ENCODE data around the gene TCF7L1.
A peak's percentile ranks its signal among the peaks of the same experiment; 100 is the strongest.
"Not testable (repeated sequence)": the region's sequence is repeated elsewhere in the genome, so short reads cannot be mapped to it uniquely, and the experiment has no call there.

Gene TCF7L1

GRCh38 chr2:85119900-85120299 lies 13.3 kb upstream of the TCF7L1 start:
- no peak overlapping the region for H3K4me3 ChIP-seq (ENCODE audit: low read depth, low read length)
- TF ChIP-seq CTCF (IDR thresholded peaks at IDR 0.05; ENCODE audit: insufficient read depth, low read length, missing control alignments), result no peak
- ChIA-PET POLR2A (no interaction called here), CTCF (interaction anchor here (0.8 to 1.3 kb wide), 3 partner anchors 12 to 180 kb away, joined by 4 read pairs; no protein-coding TSS in a partner anchor)
- no peak for DNase-seq (ENCODE audit: low read depth, low spot score)

- DNase-seq (ENCODE audit: low read depth, low spot score), result no peak
- POLR2A ChIA-PET, result no interaction called here
Measured at GRCh38 chr2:85120363-85120762, 12.8 kb upstream of the TCF7L1 start.

GRCh38 chr2:85126462-85126861 lies 6.7 kb upstream of the TCF7L1 start:
- POLR2A ChIA-PET; DNase-seq (ENCODE audit: low read depth, low spot score); H3K4me3 ChIP-seq (ENCODE audit: low read depth, low read length): not testable (repeated sequence)
- CTCF ChIA-PET, result interaction anchor here (1.0 to 1.7 kb wide), 3 partner anchors 60 to 174 kb away, joined by 3 to 8 read pairs (median 8); no protein-coding TSS in a partner anchor

More at GRCh38 chr2:85120363-85120762, 12.8 kb upstream of the TCF7L1 start:
- no peak overlapping the region for H3K4me3 ChIP-seq (ENCODE audit: low read depth, low read length)
- CTCF ChIA-PET, result interaction anchor here (0.8 to 1.9 kb wide), 4 partner anchors 12 to 180 kb away, joined by 4 to 8 read pairs (median 4); partner anchors contain the start of gene TCF7L1
- no peak for TF ChIP-seq CTCF (IDR thresholded peaks at IDR 0.05; ENCODE audit: insufficient read depth, low read length, missing control alignments)

GRCh38 chr2:85129861-85130260 lies 3.3 kb upstream of the TCF7L1 start:
- ChIA-PET POLR2A (no interaction called here), CTCF (interaction anchor here (0.6 to 7.6 kb wide), 6 partner anchors 8 to 170 kb away, joined by 3 to 146 read pairs (median 5); no protein-coding TSS in a partner anchor)
- H3K4me3 ChIP-seq (ENCODE audit: low read depth, low read length), result no peak overlapping the region
- TF ChIP-seq CTCF (IDR thresholded peaks at IDR 0.05; ENCODE audit: insufficient read depth, low read length, missing control alignments), result no peak
- DNase-seq (ENCODE audit: low read depth, low spot score), result no peak

GRCh38 chr2:85130407-85130806 lies 2.8 kb upstream of the TCF7L1 start:
- no peak for DNase-seq (ENCODE audit: low read depth, low spot score)
- no peak for TF ChIP-seq CTCF (IDR thresholded peaks at IDR 0.05; ENCODE audit: insufficient read depth, low read length, missing control alignments)
- CTCF ChIA-PET, result interaction anchor here (0.9 to 7.6 kb wide), 9 partner anchors 9 to 169 kb away, joined by 3 to 146 read pairs (median 4); no protein-coding TSS in a partner anchor
- POLR2A ChIA-PET, result no interaction called here
- no peak overlapping the region for H3K4me3 ChIP-seq (ENCODE audit: low read depth, low read length)

GRCh38 chr2:85131116-85131515 lies 2.1 kb upstream of the TCF7L1 start:
- H3K4me3 ChIP-seq (ENCODE audit: low read depth, low read length), result no peak overlapping the region
- ChIA-PET CTCF (interaction anchor here (0.9 to 7.6 kb wide), 9 partner anchors 10 to 168 kb away, joined by 3 to 146 read pairs (median 9); no protein-coding TSS in a partner anchor), POLR2A (no interaction called here)
- peak; percentile 65 for TF ChIP-seq CTCF (IDR thresholded peaks at IDR 0.05; ENCODE audit: insufficient read depth, low read length, missing control alignments)
- no peak for DNase-seq (ENCODE audit: low read depth, low spot score)

GRCh38 chr2:85132397-85132796 lies 795 bp upstream of the TCF7L1 start:
- ChIA-PET CTCF (interaction anchor here (0.7 to 7.6 kb wide), 33 partner anchors 9 to 206 kb away, joined by 3 to 146 read pairs (median 6); no protein-coding TSS in a partner anchor), POLR2A (interaction anchor here (0.6 to 2.6 kb wide), 6 partner anchors 124 to 223 kb away, joined by 3 to 9 read pairs (median 4); partner anchors contain the start of gene ELMOD3)
- H3K4me3 ChIP-seq (ENCODE audit: low read depth, low read length), result peak overlapping the region; percentile 86
- no peak for DNase-seq (ENCODE audit: low read depth, low spot score)
- TF ChIP-seq CTCF (IDR thresholded peaks at IDR 0.05; ENCODE audit: insufficient read depth, low read length, missing control alignments), result no peak

All from AG04449 (cell line).